Neural cell (in vitro differentiated cells): Measurements from ENCODE around the gene DNAH10.
A peak's percentile ranks its signal among the peaks of the same experiment; 100 is the strongest.

ENCODE experiments used
- CTCF ChIP-seq: fragments of 450-650 bp; IDR thresholded peaks from 2 replicates; pipeline ENCODE4 v1.5.1; 2014; ENCODE audit warnings: antibody characterized with exemption, mild to moderate bottlenecking, moderate library complexity; ENCODE audit not compliant: poor library complexity, severe bottlenecking
- EP300 ChIP-seq: fragments of 450-650 bp; conservative IDR thresholded peaks from 2 replicates; pipeline ENCODE4 v1.6.1; 2014; ENCODE audit warnings: antibody characterized with exemption, mild to moderate bottlenecking, moderate library complexity; ENCODE audit not compliant: poor library complexity, severe bottlenecking
- EZH2 ChIP-seq: fragments of 200-600, 300-800 bp; shearing (Covaris generic), sonication (generic); IDR thresholded peaks from 2 replicates; pipeline ENCODE4 v1.6.1; 2014; ENCODE audit warnings: antibody characterized with exemption, low read length, borderline replicate concordance, mild to moderate bottlenecking; ENCODE audit not compliant: insufficient read depth, poor library complexity, severe bottlenecking
- POLR2AphosphoS5 ChIP-seq: IDR thresholded peaks from 2 replicates; pipeline ENCODE4 v1.6.1; 2012
- RAD21 ChIP-seq: fragments of 450-650 bp; conservative IDR thresholded peaks from 2 replicates; pipeline ENCODE4 v1.6.1; 2014; ENCODE audit warnings: antibody characterized with exemption, mild to moderate bottlenecking, moderate library complexity
- SMC3 ChIP-seq: fragments of 450-650 bp; conservative IDR thresholded peaks from 2 replicates; pipeline ENCODE4 v1.6.1; 2014; ENCODE audit warnings: antibody characterized with exemption, mild to moderate bottlenecking, moderate library complexity; ENCODE audit not compliant: poor library complexity
- TAF1 ChIP-seq: IDR thresholded peaks from 2 replicates; pipeline ENCODE4 v1.6.1; 2012; ENCODE audit warnings: low read depth

GRCh38 chr12:123801573-123802178 lies 39.6 kb downstream of the DNAH10 start:
- TF ChIP-seq RAD21, result peak; percentile 18
- no peak for TF ChIP-seq CTCF
- TF ChIP-seq POLR2AphosphoS5, result no peak
- TF ChIP-seq EP300, result no peak
- no peak for TF ChIP-seq EZH2
- TF ChIP-seq TAF1, result no peak
- TF ChIP-seq SMC3, result no peak
